Raji (cell line): ENCODE data around the gene DLGAP1.

Source experiments
- POLR2A ChIP-seq: IDR thresholded peaks from 2 replicates; pipeline ENCODE4 v1.6.1; 2011; ENCODE audit warnings: low read depth, low read length, control low read depth; ENCODE audit not compliant: insufficient read depth

DLGAP1 gene

DNA sequence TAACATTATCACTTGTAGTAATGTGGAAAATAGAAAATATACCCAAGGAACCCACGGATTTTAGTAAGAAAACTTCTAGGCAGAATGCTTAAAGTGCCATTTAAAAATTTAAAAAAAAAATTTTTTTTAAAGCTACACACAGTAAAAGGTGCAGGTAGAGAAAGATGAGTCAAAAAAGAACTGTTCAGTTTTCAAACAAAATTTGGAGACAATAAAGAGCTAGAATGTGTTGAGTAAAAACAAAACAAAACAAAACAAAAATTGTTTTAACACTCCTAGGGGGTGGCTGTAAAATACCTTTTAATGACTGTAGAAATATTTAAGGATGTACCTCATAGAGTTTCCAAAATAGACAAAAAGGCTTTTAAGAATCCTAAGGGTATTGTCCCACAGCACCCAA is 793.1 kb downstream of the DLGAP1 start:
- no peak for TF ChIP-seq POLR2A

DNA sequence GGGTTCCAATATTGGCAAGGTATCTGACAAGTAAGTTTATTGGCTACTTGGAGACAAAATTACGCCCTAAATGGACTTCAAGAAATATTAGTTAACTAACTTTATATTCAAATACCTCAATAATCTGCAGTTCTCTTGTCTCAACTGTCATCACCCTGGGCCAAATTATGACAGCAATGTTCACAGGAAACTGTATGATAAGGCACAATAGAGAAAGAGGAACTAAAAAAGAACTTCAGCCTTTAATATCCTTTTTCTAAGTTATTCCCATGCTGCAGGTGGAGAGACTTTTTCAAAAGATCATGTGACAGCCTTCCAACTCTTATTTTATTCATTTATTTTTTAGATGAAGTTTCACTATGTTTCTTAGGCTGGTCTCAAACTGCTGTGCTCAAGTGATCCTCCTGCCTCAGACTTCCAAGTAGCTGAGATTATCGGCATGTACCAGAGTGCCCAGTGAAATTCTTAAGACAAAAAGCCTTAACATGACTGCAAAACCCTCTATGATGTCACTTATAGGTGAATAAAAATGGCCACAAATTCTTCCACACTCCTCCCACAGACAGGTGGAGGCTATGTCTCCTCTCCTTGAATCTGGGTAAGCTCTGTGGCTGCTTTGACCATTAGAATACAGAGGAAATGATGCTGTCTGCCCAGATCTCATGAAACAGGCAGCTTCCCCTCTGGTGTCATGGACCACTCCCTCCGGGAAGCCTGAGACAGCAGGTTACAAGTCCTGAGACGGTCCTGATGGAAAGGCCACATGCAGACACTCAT is 794.2 kb downstream of the DLGAP1 start:
- no peak for TF ChIP-seq POLR2A

DNA sequence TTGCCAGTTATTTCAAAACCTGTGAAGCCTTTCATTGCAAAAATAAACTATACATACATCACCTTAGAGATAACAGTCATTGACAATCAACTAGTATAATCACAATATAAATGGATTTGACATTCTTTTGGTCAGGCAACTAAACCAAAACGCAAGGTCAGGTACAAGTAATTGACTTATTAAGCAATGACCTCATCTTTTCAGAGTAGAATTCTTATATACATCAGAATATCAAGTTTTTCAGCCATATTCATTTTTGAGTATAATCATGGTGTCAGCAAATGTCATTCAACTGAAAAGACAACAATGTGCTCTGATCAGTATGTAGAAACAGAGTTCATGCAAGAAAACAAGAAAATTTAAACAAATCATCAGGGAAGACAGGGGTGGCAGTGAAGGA is 796.6 kb downstream of the DLGAP1 start:
- TF ChIP-seq POLR2A, result no peak

DNA sequence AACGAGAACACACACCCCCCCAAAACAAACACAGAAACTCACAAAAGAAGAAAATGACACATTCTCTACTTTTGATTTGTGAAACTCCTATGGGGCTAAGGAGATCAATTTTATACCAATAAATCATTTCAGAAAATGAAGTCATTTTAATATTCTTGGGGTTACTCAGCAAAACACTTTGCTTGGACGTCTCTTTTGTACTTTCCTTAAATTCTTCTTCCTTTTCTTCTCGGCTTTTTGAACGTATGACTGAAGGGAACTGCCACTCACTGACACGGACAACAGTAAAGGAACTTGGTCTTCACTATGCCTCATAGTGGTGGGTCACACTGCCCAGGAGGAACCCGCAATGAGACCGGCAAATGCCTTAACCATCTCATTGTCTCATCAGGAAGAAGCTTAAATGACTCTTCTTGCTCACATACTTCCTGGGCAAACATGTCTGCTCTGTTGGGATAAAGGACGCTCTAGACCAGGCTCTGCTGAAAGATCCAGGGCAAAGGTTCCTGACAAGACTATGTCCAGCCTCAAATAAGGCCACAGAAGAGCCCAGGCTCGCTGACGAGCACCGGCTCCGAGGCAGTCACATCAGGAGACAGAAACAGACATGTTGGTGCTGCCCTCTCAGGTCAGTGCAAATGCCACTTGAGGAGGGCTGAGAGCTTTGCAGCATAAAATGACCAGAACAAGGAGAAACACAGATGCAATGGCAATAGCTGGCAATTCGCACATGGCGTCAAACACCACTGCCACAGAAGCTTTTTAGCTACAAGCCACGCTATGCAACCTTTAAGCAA is 799.7 kb downstream of the DLGAP1 start:
- no peak for TF ChIP-seq POLR2A

DNA sequence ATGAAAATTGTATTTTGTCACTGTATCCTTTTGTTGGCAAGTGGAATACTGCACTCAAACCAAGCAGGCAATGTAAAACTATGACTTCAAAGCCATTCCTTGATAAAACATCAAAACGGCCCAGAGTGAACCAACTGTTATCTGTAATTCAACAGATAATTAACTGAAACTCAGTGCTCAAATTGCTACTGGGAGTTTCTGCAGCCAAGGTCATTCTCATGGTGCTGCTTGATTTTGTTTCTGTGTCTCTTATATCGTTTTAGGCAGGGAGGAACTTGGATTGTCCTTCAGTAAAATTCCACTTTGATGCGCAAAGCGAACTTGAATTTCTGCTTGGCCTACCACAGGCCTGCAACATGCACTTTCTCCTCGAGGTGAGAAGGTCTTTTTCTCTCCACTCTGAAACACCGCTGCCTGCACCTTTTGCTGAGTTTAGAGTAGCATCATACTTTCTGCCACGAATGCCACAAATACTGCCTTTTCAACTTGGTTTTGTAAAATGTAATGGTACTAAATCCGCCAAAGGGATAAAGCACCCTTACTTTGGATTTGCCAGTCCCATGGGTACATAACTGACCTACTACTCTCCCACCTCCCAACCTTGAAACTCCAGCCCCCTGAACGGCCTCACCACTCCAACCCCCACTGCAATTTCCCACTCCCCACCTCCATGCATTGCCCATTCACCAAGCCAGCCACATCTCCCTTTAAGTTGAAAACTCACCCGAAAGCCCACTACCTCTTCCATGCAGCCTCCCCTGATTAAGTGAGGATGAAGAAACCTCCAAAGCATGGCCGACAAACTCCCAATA is 800.5 kb downstream of the DLGAP1 start:
- TF ChIP-seq POLR2A, result no peak

DNA sequence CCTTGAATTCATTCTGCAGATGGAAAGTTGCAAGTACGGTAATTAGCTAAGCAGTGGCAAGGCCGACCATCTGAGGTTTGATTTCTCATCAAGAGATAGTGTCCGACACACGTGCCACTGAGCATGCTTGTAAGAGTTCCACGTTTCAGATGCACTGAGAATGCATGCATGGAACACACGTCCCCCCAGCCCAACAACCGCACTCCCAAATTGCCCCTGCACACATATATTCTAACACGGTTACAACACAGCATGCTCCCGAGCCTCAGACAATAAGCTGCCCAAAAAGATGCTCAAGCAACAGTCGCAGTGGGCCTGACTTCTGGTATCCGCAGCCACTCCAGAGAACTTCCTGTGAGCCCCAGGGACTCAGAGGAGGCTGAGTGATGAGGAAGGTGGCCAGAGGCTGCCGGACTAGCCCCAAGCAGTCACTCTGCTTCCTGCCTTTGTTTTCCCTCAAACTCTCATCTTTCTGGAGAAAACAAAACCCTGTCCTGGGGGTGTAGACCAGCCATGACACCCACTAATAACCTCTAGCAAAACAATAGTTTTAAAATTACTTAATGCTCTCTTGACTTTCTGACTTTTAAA is 801.2 kb downstream of the DLGAP1 start:
- no peak for TF ChIP-seq POLR2A

DNA sequence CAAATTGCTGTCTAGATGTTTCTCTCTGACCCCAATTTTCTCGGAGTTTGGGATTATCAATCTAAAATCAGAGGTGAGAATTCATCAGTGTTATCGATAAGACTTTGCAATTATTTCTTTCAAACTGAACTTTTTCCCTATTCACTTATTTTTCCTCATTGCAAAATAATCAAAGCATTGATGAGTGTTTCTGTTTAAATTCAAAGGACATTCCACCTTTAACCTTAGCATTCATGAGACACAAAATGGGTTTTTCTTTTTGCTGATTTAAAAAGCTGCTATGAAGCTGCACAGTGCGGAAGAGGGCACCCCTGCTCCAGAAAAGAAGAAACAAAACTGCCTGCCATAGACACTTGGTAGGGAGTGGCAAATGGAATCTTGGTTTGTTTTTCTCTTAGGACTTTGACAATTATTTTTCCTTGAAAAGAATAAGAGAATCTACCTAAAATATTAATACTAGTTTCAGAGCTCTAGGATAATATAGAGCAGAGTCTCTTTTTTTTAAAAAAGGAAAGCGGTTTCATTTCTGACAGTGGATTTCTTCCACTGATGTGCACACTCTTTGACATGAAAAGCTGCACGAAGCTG is 801.8 kb downstream of the DLGAP1 start:
- TF ChIP-seq POLR2A, result no peak

DNA sequence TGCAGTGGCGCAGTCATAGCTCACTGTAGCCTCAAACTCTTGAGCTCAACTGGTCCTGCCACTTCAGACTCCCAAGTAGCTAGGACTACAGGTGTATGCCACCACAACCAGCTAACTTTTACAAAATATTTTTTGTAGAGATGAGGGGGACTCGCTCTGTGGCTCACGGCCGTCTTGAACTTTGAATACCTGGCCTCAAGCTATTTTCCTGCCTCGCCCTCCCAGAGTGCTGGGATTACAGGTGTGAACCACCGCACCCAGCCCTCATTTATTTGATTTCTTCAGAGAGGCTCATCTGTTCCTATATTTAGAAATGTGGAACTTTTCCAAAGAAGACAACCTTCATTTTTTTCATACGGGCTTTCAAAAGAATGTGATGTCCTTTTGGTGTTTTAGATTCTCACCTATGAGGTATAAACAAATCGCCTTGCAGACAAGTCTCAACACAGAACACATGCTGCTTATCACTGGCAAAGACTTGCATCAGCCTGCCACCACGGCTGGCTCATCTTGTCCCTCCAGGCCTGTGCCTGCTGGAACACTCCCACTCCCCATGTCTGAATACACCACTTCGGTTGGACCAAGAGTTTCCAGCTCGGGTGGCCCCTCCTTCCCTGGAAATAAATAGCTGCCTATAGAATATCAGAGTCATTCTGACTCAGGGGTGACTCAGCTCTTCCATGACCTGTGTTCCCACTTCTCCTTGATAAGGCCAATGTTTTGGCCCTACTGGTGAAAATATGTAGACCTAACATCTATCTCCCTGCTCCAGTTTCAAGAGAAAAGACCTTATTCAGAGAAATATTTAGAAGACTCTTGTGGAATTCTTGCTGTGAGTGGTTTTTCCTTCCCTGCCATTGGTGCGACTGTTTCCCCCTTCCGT is 802.5 kb downstream of the DLGAP1 start:
- TF ChIP-seq POLR2A, result no peak

DNA sequence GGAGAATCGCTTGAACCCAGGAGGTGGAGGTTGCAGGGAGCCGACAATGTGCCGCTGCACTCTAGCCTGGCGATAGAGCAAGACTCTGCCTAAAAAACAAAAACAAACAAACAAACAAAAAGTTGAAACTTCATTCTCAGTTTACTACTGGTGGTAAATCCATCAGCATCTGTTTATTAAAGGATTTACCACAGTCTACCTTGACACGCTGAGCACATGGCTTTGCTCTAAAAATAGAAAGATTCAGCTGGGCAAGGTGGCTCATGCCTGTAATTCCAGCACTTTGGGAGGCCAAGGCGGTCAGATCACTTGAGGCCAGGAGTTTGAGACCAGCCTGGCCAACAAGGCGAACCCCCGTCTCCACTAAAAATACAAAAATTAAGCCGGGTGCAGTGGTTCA is 803.8 kb downstream of the DLGAP1 start:
- no peak for TF ChIP-seq POLR2A

DNA sequence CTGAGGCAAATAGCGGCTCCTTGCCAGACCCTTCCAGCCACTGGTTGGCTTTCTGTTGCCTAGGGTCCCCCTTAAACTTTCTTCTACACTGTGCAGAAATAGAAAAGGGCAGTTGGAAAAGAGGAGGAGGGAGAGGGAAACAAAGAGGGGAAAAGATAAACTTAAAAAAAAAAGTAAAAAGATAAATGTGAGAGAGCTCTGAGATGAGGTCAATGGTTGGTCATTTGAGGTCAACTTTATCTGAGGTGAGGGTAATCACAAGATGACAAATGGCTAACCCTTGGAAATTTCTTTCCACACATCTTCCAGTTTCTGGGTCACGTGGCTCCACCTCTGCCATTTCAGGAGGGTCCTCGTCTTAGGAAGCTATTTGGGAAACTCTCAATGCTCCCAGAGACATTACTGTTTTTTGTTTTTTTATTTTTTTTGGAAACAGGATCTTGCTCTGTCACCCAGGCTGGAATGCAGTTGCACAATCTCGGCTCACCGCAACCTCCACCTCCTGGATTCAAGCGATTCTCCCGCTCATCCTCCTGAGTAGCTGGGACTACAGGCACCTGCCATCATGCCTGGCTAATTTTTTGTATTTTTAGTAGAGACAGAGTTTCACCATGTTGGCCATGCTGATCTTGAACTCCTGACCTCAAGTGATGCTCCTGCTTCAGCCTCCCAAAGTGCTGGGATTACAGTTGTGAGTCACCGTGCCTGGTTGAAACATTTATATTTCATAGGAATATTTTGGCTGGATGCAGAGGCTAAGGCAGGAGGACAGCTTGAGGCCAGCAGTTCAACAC is 805.3 kb downstream of the DLGAP1 start:
- no peak for TF ChIP-seq POLR2A

DNA sequence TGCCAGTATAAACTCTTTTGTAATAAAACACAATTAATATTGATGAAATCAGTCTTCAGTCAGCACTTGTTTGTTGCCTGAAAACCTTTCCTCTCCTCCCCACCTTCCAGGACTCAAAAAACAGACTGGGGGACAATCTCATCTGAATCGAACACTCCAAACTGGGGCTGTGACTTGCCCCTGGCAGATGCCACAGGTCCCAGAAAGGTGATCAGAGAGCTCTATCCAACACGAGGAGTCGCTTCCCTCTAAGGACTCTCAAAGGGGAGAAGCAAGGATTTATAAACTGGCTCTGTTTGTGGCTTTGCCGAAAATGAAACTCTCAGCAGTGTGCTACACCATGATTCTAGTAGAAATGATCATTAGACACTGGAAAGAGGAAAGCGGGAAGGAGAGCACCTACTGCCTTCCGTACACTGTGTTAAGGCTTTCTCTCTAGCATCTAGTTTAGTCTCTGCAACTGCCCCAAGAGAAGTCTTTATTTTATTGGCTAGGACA is 805.9 kb downstream of the DLGAP1 start:
- TF ChIP-seq POLR2A, result no peak

DNA sequence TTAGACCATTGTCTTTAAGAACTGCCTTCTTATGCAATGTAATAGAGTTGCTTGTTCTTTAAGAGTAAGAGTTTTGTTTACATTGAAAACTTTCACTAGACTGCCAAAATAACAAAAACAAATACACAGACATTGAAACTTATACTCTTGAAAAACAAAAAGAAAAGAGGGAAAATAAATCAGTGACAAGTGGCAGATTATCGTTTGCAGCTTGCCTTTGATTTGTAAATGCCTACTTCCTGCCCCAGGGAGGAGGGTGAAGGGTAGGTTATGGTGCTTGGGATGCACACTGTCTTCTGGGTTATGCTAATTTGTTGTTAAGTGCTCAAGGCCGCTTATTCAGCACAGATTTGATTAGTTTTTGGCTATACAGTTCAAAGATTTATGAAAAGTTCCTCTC is 806.5 kb downstream of the DLGAP1 start:
- no peak for TF ChIP-seq POLR2A

DNA sequence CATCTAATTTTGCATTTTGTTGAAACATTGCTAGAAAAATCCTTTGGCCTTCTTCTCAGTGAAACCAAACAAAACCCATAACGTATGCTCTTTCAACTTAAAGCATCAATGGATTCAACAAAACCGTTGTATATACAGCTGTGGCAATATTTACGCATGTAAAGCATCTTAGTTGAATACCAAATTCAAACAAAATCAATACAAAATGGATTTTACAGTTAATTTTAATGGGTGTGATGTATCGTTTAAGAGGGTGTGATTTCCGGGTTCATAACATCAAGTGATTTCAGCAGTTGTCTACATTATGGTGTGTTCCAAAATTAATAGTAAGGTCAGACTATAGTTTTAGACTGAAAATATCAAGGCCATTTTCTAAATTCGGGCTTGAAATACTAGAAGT is 806.9 kb downstream of the DLGAP1 start:
- TF ChIP-seq POLR2A, result no peak

DNA sequence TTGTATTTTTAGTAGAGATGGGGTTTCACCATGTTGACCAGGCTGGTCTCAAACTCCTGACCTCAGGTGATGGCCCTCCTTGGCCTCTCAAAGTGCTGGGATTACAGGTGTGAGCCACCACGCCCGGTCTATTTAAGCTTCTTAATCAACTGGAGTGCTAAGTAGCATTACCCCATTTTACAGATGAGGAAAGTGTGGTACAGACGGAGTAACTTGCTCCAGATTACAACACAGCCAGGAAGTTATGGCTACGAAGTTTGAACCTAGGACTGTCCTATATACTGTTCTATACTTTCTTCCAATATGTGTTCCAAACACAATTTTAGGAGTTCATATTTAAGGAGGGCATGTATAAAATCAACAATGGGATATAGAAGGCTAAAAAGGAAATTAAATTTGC is 807.5 kb downstream of the DLGAP1 start:
- no peak for TF ChIP-seq POLR2A
